Measurements from ENCODE around the gene PARM1.
"Not testable (repeated sequence)": the region's sequence is repeated elsewhere in the genome, so short reads cannot be mapped to it uniquely, and the experiment has no call there.

PARM1 gene

DNA sequence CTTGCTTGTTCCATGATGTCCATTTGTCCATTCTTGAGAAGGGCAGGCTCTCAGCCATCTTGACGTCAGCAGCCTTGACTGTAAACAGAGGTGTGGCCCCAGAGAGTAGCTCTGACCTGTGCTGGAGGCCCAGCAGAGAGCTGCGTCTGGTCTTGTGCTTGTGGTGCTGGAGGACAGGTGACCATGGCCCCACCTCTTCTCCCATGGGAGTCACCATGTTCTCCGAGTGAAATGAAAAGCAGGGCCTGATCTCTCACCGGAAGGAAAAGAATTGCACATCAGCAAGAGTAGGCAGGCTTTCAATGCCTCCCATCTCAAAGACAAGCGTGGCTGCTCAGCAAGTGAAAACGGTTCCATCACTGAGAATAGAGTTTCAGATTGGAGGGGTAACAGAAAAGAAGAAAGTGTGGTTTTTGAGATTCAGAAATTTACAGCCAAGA, 11.5 kb downstream of the PARM1 start:
- DNase-seq = no peak

DNA sequence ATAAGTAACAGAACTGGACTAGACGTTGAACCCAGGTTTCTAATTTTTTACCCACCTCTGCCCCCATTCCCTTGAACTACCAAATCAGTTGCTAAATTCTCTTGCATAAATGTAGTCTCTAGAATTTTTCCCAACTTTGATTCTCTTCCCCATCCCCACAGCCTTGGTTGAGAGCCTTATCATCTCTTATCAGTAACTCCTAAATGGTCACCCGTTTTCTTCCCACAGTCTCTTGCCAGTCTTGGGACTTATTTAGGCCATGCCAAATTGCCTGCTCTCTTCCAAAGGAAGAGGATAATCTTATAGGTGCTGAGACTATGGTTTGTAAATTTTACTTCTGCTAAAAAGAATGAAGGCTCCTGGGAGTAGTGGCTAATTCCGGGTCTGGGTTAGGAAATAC, 13.3 kb downstream of the PARM1 start:
- DNase-seq = no peak

DNA sequence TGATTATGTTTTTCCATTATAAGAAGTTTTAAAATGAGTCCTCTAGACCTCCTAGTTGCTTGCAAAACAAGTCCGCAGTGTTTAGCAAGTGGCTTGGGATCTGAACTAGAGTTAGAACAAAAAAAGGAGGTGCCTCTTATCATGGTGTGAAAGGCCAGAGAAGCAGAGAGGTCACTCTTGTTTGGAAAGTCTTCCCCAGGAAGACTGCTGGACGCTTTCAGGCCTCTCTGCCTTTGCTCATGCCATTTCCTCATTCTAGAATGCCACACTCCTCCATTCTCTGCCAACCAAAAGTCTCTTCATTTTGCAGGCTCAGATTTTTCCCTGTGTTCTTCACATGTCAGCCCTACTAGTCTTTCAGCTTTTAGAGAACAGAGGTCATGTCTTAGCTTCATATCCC, 14.9 kb downstream of the PARM1 start:
- DNase-seq = no peak

DNA sequence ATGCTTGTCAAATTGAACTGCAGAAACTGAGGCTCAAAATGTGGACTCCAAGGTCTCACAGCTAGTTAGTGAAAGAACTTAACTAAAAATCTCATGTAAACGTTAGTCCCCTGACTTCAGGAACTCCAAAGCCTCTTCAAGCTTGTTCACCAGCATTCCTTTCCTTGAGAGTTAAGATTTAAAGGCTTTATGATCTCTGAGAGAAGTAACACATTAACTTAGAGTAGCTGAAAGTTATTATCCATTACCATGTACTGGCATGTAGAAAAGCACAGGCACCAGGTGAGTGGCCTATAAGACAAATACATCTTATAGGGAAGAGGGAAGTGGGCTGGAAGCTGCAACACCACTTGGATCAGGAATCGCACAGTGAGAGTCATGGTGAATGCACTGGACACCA, 15.3 kb downstream of the PARM1 start:
- no peak for DNase-seq

DNA sequence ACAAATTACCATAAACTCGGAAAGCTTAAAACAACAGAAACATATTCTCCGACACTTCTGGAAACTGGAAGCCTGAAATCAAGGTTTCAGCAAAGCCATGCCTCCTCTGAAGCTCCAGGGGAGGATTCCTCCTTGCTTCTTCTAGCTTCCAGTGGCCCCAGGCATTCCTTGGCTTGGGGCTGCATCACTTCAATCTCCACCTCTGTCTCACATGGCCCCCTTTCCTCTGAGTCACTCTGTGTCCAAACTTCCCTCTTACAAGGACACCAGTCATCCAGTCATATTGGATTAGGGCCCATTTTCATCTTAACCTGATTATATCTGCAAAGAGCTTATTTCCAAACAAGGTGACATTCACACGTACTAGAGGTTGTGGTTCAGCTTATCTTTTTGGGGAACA, 17.3 kb downstream of the PARM1 start:
- DNase-seq = no peak

DNA sequence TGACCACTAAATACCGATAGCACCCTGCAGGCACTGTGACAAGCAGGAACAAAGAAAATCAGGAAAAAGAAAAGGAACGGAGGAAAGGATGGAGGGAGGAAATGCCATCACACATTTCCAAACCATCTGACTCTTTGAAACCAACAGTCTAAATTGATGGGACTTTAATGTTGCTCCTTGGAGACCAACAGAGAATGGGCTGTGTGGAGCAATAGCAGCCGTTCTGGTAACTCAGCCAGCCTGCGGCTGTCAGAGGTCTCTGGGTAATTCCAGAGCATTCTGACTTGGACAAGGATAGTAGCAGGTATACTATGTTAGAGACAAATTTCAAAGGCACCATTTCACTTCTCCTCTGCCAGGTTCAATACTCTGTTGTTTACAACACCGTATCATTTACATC, 18.0 kb downstream of the PARM1 start:
- no peak for DNase-seq

DNA sequence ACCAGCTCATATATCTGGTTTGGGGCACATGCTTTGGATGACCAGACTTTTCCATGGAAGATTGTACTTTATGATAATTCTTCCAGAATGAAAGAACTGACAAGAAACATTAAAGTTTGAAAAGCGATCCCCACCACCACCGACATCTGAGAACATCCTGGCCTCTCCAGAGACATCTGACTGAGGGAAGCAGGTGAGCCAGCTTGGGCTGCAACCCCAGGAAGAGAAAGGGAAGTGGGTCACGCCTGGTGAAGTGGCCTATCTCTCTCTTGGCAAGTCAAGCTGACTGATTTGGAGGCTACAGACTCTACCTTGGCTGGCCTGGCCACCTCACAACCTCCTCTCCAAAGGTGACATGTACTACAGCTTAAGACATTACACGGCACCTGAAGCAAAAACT, 20.7 kb downstream of the PARM1 start:
- no peak for DNase-seq

DNA sequence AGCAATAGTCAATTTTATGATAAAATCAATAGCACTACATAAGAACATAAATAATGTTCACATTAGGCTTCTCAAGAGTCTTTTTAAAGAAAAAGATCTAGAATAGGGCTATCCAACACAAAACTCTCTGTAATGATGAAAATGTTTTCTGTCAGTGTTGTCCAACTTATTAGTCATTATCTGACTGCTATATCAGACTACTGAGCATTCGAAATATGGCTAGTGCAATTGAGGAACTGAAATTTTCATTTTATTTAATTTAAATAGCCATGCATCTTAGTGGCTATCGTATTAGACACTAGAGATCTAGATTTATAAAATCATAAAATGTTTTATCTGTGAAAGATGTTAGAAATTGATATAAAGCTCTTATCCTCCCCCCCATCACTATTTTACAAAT, 26.0 kb downstream of the PARM1 start:
- DNase-seq = no peak

DNA sequence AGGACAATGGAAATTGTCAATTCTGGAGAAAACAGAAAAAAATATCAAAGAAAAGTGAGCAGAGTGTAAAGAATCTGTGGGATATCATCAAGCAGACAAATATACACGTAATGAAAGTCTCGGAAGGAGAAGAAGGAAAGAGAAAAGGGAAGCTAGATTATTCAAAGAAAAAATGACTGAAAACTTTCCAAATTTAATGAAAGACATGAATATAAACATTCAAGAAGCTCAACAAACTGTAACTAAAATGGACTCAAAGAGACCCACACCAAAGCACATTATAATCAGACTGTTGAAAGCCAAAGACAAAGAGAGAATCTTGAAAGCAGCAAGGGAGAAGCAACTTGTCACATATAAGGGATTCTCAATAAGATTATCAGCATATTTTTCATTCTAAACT, 28.3 kb downstream of the PARM1 start:
- no peak for DNase-seq

DNA sequence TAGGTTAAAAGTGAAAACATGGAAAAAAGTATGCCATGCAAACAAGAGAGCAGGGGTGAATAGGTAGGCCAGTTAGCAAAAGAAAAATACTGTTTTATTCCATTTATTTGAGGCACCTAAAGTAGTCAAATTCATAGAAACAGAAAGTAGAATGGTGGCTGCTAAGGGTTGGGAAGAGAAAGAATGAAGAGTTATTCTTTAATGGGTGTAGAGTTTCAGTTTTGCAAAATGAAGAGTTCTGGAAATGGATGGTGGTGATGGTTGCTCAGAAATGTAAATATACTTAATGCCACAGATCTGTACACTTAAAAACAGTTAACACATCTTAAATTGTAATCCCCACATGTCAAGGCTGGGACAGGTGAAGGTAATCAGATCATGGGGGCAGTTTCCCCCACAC, 29.7 kb downstream of the PARM1 start:
- DNase-seq = no peak

DNA sequence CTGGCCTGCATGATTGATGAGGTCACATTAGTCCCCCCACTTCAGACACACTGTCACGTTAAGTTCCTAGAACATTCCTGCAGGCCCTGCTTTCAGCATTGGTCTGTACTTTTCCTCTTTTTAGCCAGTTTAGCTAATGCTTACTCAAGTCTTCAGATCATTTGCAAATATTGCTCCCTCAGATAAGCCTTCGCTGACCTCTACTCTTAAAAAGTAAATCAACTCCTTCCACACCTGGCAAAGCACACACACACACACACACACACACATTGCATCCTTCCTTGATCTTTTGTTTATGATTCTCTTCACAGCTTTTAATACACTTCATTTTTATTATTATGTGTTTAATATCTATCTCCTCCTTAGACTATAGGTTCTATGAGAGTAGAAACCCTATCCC, 31.4 kb downstream of the PARM1 start:
- DNase-seq = no peak

DNA sequence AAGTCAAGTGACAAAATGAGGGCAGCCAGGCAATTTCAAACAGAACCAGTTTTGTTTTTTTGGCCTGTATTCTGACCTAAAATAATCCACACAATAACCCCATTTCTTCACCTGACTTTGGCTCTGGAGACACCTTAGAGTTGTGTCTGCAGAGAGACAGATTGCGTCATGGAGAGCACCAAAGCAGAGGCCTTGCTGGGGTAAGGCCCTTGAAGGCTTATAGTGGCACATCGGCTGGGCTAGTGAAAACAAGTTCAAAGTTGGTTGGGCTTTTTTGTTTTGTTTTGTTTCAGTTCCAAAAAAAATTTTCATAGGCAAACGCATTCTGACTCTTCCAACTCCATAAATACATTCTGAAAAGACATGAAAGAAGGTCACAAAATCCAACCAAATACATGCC, 34.4 kb downstream of the PARM1 start:
- DNase-seq = no peak

DNA sequence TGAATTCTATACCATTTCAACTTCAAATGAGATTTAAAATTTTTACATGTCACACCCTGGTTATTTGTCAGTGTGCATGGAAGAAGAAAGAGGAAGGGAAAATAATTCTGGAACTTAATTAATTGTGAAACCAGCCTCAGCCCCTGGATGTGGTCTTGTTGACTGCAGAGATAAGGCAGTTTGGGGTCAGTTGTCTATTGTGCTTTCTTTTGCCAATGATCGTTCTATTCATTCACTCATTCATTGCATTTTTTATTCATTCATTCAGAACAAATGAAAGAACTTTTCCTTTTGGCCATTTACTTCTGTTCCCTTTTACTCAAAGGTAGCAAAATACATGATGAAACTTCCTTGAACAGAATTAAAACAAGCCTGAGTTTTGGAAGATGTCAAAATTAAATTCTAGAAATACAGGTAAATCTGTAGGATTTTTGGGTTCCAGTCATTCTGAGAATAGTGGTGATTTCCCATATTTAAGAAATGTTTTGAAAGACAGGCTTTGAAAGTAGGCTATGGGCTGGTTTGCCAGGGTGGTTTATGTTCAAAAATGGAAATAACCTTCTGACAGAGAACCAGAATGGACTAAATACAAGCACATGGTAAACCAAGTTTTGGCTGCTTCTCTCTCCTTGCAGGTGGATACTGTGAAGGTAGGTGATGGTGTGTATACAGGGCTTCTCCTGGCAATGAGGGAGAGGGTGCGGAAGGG, 35.7 kb downstream of the PARM1 start:
- DNase-seq = no peak

DNA sequence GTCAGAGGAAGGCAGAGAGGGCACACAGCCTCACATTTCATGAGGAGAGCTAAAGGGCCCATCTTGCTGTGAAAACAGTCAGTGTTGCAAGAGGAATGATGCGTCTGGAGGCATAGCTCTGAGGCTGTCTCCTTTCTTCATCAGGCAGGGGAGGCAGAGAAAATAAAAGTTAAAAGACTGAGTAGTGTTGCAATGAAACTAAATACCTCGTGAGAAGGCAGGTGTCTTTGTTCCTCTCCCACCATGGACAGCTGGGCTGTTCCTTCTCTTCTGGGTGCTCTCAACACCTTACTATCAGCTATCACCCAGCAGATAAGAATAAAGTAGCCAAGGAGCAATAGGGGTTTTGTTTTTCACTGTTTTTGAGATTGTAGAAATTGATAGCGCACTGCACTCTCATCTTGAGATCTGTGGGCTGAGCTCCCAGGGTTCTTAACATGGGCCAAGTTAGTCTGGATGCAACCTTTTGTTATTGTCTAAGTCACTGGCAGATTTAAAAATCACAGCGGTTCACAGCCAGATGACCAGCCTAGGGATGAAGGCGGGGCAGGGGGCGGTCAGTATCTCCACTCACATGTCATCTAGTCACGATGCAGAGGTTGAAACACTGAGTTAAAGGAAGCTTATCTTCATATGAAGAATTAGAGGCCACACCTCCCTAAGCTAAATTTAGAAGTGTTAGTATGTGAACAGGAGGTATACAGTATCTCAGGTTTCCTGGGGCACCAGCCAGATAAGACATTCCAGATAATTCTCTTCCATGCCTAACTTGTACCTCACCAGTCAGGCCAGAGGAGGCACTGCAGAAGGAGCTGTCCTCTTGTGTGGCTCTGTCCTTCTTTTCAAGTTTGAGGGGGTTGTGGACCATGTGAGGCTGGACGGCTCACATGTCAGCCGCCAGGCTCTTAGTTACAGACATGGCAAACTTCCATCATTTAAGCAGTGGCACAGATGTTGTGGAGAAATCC, 36.9 kb downstream of the PARM1 start:
- no peak for DNase-seq

DNA sequence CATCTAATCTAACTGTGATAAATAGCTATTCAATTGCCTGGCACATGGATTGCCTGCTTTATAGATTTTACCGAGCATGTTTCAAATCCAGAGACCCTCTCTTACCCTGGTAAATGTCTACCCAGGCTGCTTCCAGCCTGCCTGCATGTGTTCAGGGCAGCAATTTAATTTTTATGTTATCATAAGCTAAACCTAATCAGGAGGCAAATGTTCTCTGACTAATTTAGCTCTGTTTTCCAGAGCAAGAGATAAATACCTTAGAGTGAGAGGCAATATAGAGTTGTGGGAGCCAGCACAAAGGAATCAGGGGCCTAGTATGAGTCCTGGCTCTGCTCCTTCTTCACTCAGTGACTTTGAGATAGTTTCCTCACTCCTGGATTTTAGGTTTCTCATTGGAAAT, 37.7 kb downstream of the PARM1 start:
- DNase-seq = no peak

DNA sequence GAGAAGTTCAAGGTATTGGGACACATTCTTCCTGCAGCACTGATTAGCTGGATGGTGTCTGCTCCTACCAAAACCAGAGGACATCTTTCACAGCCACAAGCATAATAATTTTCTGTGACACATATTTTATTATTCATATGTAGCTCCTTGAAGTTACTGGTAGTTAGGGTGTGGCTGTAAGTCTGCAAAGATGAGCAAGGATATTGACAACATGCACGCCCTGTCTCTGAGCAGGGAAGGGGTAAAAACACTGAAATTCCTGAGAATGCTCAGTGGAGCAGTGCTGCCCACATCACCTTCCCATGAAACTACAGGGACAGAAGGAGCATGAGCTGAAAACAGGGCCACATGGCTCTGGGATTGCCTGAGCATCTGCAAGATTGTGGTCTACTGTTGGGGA, 38.9 kb downstream of the PARM1 start:
- DNase-seq = no peak

DNA sequence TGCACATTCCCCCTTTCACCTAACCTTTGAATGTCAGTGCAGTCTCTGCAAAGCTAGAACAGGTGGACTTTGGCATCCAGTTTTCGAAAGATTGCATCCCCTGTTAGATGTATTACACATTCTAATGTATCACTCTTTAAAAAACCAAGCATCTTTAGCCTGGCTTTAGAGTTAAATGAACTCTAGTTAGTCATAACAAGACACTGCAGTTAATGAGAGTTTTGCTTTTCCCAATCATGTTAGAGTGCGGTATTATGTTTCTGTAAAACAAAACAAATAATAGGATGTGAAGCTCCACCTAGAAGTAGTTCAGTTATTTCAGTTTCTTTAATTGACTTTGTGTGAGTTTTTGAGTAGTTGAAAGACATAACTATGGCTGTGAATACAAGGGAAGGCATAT, 42.2 kb downstream of the PARM1 start:
- DNase-seq = no peak

DNA sequence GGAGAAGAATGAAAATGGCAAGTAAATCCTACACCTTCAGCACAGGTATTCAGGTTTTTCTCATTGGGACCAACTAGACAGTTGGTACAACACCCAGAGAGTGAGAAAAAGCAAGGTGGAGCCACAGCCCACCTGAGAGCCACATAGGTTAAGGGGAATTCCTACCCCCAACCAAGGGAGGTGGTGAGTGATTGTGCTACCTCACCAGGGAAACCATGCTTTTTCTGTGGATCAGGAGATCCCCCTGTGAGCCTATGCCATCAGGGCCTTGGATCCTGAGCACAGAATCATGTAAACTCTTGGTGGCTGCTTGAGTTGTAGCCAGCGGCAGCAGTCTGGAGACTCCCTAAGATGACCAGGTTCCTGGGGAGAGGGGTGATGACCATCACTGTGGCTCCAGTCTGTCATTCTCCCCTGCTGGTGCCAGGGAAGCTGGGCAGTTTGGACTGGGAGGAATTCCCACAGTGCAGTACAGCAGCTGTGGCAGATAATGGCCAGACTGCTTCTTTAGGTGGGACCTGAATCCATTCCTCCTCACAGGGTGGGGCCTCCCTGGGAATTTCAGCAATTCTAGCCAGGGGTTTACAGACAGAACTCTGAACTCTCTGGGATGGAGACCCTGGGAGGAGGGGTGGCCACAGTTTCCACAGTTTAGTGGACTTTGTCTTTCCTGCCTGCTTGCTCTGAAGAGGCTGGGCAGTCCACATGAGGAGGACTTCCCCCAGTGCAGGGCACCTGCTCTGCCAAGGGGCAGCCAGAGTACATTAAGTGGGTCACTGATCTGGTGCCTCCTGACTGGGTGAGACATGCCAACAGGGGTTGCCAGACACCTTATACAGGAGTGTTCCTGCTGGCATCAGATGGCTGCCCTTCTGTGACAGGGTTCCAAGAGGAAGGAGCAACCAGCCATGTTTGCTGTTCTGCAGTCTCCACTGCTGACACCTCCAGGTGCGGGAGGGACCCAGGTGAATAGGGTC, 43.2 kb downstream of the PARM1 start:
- DNase-seq = no peak

DNA sequence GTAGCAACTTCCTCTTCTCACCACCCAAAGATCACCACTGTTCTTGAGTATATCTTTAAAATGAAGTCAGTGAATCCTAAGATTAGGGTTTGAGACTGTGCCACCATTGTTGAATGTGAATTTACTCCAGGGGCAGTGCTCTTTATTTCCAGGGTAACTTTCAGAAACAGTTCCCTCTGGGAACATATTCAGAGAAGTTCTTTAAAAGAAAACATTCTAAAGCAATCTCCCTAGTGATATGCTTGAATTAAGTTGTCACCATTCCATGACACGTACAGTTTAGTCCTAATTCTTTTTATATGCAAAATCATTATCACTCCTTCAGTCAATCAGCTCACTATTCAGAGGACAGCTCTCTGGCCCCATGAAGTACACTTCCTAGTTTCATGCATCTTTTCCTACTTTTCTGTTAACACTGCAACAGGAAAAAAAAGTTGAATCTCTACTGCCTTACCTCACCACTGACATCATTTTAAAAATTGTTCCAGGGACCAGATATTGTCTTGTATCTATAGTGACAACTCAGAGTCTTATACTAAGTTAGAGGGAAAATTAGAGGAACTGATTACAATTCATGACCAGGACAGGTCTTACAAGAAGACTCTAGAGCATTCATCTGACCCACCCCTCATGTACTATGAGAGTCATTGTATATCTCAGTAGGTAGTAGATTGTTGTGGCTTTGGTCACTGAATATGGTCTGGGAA, 49.8 kb downstream of the PARM1 start:
- DNase-seq = no peak

DNA sequence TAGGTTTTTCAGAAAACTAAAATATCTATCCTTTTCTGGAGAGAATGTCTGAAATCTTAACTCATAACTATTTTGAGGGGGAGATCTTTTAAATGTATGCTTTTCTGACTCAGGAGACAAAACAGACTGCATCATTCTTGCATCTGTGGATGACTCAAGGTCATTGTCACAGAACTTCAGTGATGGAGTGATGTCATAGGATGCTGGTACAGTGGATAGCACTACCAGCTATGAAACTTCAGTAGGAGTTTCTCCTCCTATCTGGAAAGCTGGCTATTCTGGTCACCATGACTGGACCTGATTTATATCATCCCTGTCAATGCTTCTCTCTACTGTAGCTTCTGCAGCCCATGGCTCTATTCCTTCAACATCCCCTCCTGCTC, 50.3 kb downstream of the PARM1 start:
- no peak for DNase-seq

DNA sequence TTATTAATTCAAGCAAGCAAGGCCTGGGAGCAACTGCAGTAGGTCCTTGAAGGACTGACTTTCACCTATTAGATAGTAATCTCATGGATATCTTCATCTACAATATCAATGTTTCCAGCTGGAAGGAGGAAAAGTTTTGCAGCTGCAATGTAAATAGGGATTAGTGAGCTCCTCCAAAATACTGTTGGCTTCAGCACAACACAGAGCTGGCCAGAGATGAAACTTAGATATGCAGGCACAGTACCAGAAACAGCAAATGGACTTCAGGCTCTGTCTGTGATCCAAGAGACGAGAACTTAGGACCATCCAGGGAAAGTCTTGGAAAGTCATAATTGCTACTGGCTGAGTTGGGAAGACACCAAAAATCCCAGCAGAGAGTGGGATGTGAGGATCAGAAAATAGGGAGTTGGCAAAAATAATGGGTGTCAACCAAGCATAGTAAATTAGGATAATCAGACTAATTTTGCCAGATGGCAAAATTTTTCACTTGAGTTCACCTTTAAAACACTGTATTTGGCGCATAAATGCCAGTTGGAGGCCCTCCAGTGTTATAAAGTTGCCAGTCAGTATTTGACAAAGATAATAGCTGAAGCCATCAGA, 57.5 kb downstream of the PARM1 start:
- no peak for DNase-seq

DNA sequence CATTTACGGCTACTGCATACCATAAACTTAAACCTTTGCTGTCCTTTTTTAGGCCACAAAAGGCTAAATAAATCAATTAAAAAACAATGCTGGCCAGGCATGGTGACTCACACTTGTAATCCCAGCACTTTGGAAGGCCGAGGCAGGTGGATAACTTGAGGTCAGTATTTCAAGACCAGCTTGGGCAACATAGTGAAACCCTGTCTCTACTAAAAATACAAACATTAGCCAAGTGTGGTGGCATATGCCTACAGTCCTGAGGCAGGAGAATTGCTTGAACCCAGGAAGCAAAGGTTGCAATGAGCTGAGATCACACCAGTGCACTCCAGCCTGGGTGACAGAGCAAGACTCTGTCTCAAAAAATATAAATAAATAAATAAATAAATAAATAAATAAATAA, 61.5 kb downstream of the PARM1 start:
- not testable (repeated sequence) for DNase-seq

Measured in NCI-H1092 (cell line).